OCI-LY7 (cell line): ENCODE results near the gene FBXL20. TPM values are rescaled to one million over a fixed set of nuclear protein-coding genes. Genes with fewer than 3 reads are reported as not detected.
"Not testable (repeated sequence)": the region's sequence is repeated elsewhere in the genome, so short reads cannot be mapped to it uniquely, and the experiment has no call there.

Experiments
- BruUV-seq: library from RNA; stranded (reverse); fragments of 400-500 nt; replicated peaks from 2 replicates; lab custom pipeline; 2021; lab: Mats Ljungman, UMichigan
- CTCF ChIA-PET: fragments of 300-600 bp; sonication (Branson Sonifier 250); formaldehyde crosslinking; loops from one replicate; lab custom pipeline; 2022; ENCODE audit warnings: antibody characterized with exemption; ENCODE audit not compliant: unreplicated experiment; lab: Charles Lee
- POLR2A ChIA-PET: fragments of 300-600 bp; sonication (Branson Sonifier 250); formaldehyde crosslinking; loops from one replicate; lab custom pipeline; 2022; ENCODE audit warnings: antibody characterized with exemption; lab: Charles Lee
- DNase-seq: peaks from one replicate; pipeline ENCODE4 v3.0.0-alpha.2; 2015; ENCODE audit warnings: low spot score
- H2AFZ ChIP-seq: fragments of 200-600 bp; sonication (generic), shearing (Covaris generic); 2 replicates; pipeline ENCODE4 v1.6.1; 2014; ENCODE audit warnings: mild to moderate bottlenecking, antibody characterized with exemption, low read length, moderate library complexity
- H3K27ac ChIP-seq: fragments of 200-600 bp; sonication (generic); 2 replicates; pipeline ENCODE4 v1.5.1; 2014; ENCODE audit warnings: mixed run types, low read depth, mild to moderate bottlenecking, moderate library complexity, low read length, inconsistent platforms; ENCODE audit not compliant: poor library complexity, severe bottlenecking
- H3K36me3 ChIP-seq: fragments of 200-600 bp; sonication (generic); 2 replicates; pipeline ENCODE4 v1.6.1; 2014; ENCODE audit warnings: mild to moderate bottlenecking, antibody characterized with exemption, low read length, moderate library complexity, mixed read lengths; ENCODE audit not compliant: insufficient read depth
- H3K4me1 ChIP-seq: fragments of 200-600 bp; sonication (generic); 2 replicates; pipeline ENCODE4 v1.5.1; 2014; ENCODE audit warnings: mild to moderate bottlenecking, low read length; ENCODE audit not compliant: insufficient read depth, poor library complexity, severe bottlenecking
- H3K4me2 ChIP-seq: fragments of 200-600 bp; sonication (generic); 2 replicates; pipeline ENCODE4 v1.6.1; 2014; ENCODE audit warnings: mild to moderate bottlenecking, low read length
- H3K4me3 ChIP-seq: fragments of 200-600 bp; sonication (generic); 2 replicates; pipeline ENCODE4 v1.5.1; 2014; ENCODE audit warnings: mild to moderate bottlenecking, low read depth, low read length; ENCODE audit not compliant: poor library complexity, severe bottlenecking
- H3K79me2 ChIP-seq: fragments of 200-600 bp; sonication (generic); 2 replicates; pipeline ENCODE4 v1.6.1; 2016; ENCODE audit warnings: low read depth, mild to moderate bottlenecking, low read length, moderate library complexity, mixed read lengths; ENCODE audit not compliant: insufficient read depth
- H3K9me2 ChIP-seq: fragments of 200-600 bp; sonication (generic); 2 replicates; pipeline ENCODE4 v1.6.1; 2016; ENCODE audit warnings: mild to moderate bottlenecking, low read length, mixed read lengths; ENCODE audit not compliant: insufficient read depth
- H3K9me3 ChIP-seq: fragments of 200-600 bp; sonication (generic); 2 replicates; pipeline ENCODE4 v1.6.1; 2014; ENCODE audit warnings: mild to moderate bottlenecking, mixed run types, low read length, mixed read lengths
- H4K20me1 ChIP-seq: fragments of 200-600 bp; sonication (generic); 2 replicates; pipeline ENCODE4 v1.6.1; 2014; ENCODE audit warnings: mild to moderate bottlenecking, antibody characterized with exemption, low read length, moderate library complexity, mixed read lengths; ENCODE audit not compliant: insufficient read depth
- EZH2phosphoT487 ChIP-seq: fragments of 200-600 bp; sonication (generic); IDR thresholded peaks from 2 replicates; pipeline ENCODE4 v1.6.1; 2018; ENCODE audit warnings: low read depth, borderline replicate concordance, mild to moderate bottlenecking, mixed run types, antibody characterized with exemption, low read length, moderate library complexity, mixed read lengths
- intact Hi-C: fragments of 100-400 bp; cut with micrococcal nuclease; formaldehyde crosslinking; loops from one replicate; pipeline ENCODE4 v1.10.0; 2022; ENCODE audit not compliant: unreplicated experiment
- total RNA-seq, 2 experiments: library from RNA; depleted of rRNA in 1 of 2; stranded (reverse); fragments of >200 nt in 1 of 2; shearing (Covaris generic) in 1 of 2; gene quantifications; 2 replicates each; pipeline ENCODE4 v1.2.3, GENCODE V29; 2014 to 2022
- TF ChIP-seq, protein P1 (sequence below): fragments of 200-600 bp; sonication (generic); conservative IDR thresholded peaks from 2 replicates; pipeline ENCODE4 v1.5.1; 2014; ENCODE audit warnings: mild to moderate bottlenecking, antibody characterized with exemption, low read length, moderate library complexity, mixed read lengths

FBXL20 gene
- total RNA-seq, 2 experiments from 2014 or later: 2.1 to 12.2 TPM

DNA sequence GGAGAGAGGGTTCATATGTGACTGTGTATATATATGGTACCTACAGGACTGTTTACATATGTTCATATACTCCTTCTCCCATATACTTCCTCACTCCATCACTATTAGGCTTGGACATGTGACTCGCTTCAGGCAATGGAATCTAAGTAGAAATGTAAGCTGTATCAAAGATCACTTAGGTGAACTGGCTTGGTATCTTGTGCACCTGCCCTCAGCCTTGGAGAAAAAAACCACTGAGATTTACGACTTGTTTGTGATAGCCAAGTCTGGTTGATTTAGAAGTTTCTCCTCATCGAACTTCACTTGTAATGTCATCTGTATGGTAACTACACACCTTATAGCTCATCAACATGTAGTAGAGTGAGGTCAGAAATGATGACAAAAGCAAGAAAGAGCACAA is 59.9 kb downstream of the FBXL20 start:
- no peak overlapping the region for H3K4me2 ChIP-seq
- H3K9me3 ChIP-seq: no peaks in the 10 kb centered on the region
- H3K4me3 ChIP-seq: no peak overlapping the region
- POLR2A ChIA-PET: interaction anchor here (0.7 to 1.1 kb wide), 3 partner anchors 10 to 162 kb away, joined by 4 to 5 read pairs (median 4); no protein-coding TSS in a partner anchor
- BruUV-seq: no TSS peak
- TF ChIP-seq EZH2phosphoT487: no peak
- TF ChIP-seq, protein P1, sequence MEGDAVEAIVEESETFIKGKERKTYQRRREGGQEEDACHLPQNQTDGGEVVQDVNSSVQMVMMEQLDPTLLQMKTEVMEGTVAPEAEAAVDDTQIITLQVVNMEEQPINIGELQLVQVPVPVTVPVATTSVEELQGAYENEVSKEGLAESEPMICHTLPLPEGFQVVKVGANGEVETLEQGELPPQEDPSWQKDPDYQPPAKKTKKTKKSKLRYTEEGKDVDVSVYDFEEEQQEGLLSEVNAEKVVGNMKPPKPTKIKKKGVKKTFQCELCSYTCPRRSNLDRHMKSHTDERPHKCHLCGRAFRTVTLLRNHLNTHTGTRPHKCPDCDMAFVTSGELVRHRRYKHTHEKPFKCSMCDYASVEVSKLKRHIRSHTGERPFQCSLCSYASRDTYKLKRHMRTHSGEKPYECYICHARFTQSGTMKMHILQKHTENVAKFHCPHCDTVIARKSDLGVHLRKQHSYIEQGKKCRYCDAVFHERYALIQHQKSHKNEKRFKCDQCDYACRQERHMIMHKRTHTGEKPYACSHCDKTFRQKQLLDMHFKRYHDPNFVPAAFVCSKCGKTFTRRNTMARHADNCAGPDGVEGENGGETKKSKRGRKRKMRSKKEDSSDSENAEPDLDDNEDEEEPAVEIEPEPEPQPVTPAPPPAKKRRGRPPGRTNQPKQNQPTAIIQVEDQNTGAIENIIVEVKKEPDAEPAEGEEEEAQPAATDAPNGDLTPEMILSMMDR: no peak
- H2AFZ ChIP-seq: no peak overlapping the region
- no peaks in the 10 kb centered on the region for H3K4me1 ChIP-seq
- DNase-seq: no peak
- intact Hi-C loops: no loop called here
- no peaks in the 10 kb centered on the region; the same call in 1 of the 2 replicates for H3K36me3 ChIP-seq
- no peaks in the 10 kb centered on the region for H3K79me2 ChIP-seq
- H4K20me1 ChIP-seq: no peaks in the 10 kb centered on the region
- no peaks in the 10 kb centered on the region for H3K9me2 ChIP-seq
- H3K27ac ChIP-seq: no peak overlapping the region
- CTCF ChIA-PET: no interaction called here

DNA sequence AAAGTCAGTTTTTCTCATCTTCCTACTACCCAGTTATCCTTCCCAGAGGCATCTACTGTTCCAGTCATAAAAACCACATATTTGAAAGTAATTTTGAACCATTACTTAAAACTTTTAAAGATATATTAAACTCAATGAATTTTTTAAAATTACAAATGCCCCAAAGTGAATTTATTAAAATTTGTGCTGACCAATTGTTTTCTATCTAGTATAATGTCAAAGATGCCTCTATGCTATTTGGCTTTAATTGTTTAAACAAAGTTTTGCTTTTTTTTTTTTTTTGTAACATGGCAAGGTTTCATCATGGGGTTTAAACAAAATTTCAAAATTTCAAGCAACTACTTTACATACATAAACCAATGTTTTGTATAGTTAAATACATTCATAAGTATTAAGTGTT is 60.7 kb downstream of the FBXL20 start:
- H3K4me3 ChIP-seq: no peak overlapping the region
- ChIA-PET POLR2A (interaction anchor here (0.7 to 1.1 kb wide), 2 partner anchors 10 to 36 kb away, joined by 4 read pairs; no protein-coding TSS in a partner anchor), CTCF (no interaction called here)
- H3K36me3 ChIP-seq: no peaks in the 10 kb centered on the region; the same call in 1 of the 2 replicates
- no peak overlapping the region for H2AFZ ChIP-seq
- DNase-seq: no peak
- H3K9me2 ChIP-seq: no peaks in the 10 kb centered on the region
- TF ChIP-seq EZH2phosphoT487: no peak
- TF ChIP-seq, protein P1: no peak
- H3K27ac ChIP-seq: no peak overlapping the region
- TSS peak; percentile 65 for BruUV-seq
- no peaks in the 10 kb centered on the region for H3K79me2 ChIP-seq
- H3K4me2 ChIP-seq: no peak overlapping the region
- peaks cover 5% of the 10 kb centered on the region for H3K4me1 ChIP-seq
- H3K9me3 ChIP-seq: no peaks in the 10 kb centered on the region
- intact Hi-C loops: no loop called here
- no peaks in the 10 kb centered on the region for H4K20me1 ChIP-seq

DNA sequence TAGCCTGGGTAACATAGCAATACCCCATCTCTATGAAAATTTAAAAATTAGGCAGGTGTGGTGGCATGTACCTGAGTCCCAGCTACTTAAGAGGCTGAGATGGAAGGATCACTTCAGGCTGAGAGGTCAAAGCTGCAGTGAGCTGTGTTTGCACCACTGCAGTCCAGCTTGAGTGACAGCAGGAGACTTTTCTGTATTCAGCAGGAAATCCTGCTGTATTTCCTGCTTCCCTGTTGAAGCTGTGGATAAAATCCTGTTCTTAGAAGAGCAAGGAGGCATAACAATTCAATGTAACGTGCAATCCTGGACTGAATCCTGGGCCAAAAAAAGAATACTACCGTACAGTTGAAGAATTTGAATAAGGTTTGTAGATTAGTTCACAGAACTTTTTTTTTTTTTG is 62.2 kb downstream of the FBXL20 start:
- DNase-seq: no peak
- Histone ChIP-seq H3K9me2 (no peaks in the 10 kb centered on the region), H3K27ac (no peak overlapping the region), H3K4me3 (no peak overlapping the region), H4K20me1 (no peaks in the 10 kb centered on the region), H3K4me2 (no peak overlapping the region), H3K79me2 (no peaks in the 10 kb centered on the region), H2AFZ (no peak overlapping the region), H3K36me3 (no peaks in the 10 kb centered on the region; the same call in 1 of the 2 replicates), H3K9me3 (no peaks in the 10 kb centered on the region), H3K4me1 (peaks cover 7% of the 10 kb centered on the region)
- POLR2A ChIA-PET: interaction anchor here (0.7 kb wide), 1 partner anchor 31 kb away, joined by 4 read pairs; no protein-coding TSS in a partner anchor
- CTCF ChIA-PET: no interaction called here
- intact Hi-C loops: no loop called here
- BruUV-seq: no TSS peak
- no peak for TF ChIP-seq EZH2phosphoT487
- TF ChIP-seq, protein P1: no peak

DNA sequence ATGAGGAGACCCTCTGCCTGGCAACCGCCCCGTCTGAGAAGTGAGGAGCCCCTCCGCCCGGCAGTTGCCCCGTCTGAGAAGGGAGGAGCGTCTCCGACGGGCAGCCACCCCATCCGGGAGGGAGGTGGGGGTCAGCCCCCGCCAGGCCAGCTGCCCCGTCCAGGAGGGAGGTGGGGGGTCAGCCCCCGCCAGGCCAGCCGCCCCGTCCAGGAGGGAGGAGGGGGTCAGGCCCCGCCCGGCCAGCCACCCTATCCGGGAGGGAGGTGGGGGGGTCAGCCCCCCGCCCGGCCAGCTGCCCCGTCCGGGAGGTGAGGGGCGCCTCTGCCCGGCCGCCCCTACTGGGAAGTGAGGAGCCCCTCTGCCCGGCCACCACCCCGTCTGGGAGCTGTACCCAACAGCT is 63.8 kb downstream of the FBXL20 start:
- POLR2A ChIA-PET, H3K79me2 ChIP-seq, CTCF ChIA-PET, H4K20me1 ChIP-seq, BruUV-seq, H3K9me2 ChIP-seq, H3K27ac ChIP-seq, H2AFZ ChIP-seq, H3K4me3 ChIP-seq, H3K4me1 ChIP-seq, intact Hi-C loops, H3K9me3 ChIP-seq, H3K4me2 ChIP-seq, H3K36me3 ChIP-seq, DNase-seq: not testable (repeated sequence)
